ENCODE measurements around the gene PHACTR3. TPM values are rescaled to one million over a fixed set of nuclear protein-coding genes. Genes with fewer than 3 reads are reported as not detected.

The PHACTR3 gene
- total RNA-seq, 2 experiments from 2014 or later, result not detected

DNA sequence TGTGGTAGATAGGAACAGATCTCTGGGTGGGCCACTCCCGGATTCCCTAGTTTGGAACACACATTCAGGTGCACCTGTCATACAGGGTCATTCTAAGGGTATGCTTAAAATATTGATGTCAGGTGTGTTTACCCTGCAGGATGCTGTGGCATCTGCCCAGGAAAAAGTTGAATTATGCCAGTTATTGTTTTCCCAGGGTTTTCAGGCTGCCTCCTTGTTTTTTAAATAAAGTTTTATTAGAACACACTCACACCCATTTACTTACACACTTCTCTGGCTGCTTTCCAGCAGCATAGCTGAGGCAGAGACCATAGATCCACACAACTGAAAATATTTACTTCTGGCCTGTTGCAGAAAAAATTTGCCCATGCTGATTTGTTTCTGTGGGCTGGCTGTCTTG lies 76.5 kb downstream of the PHACTR3 start:
- CTCF ChIA-PET, result no interaction called here
- H3K9me3 Mint-ChIP-seq (ENCODE audit: low read depth), result no peaks in the 10 kb centered on the region
- ATAC-seq, result no peak
- H3K4me1 Mint-ChIP-seq, result no peaks in the 10 kb centered on the region
- H3K36me3 Mint-ChIP-seq (ENCODE audit: low read depth), result no peaks in the 10 kb centered on the region
- intact Hi-C loops (cut with DNase I, micrococcal nuclease), result no loop called here
- peaks cover 8% of the 10 kb centered on the region for H3K27me3 Mint-ChIP-seq
- POLR2A ChIA-PET, result no interaction called here
- no peak overlapping the region for H3K4me3 Mint-ChIP-seq
- DNase-seq, result no peak
- no peak overlapping the region for H3K27ac Mint-ChIP-seq

- no peak for DNase-seq
- peaks cover 7% of the 10 kb centered on the region for H3K27me3 Mint-ChIP-seq
- H3K36me3 Mint-ChIP-seq (ENCODE audit: low read depth), result no peaks in the 10 kb centered on the region
- no peak overlapping the region for H3K27ac Mint-ChIP-seq
- intact Hi-C loops (cut with DNase I, micrococcal nuclease), result no loop called here
- no peak overlapping the region for H3K4me3 Mint-ChIP-seq
- ChIA-PET POLR2A (no interaction called here), CTCF (no interaction called here)
- H3K4me1 Mint-ChIP-seq, result no peaks in the 10 kb centered on the region
- ATAC-seq, result no peak
- H3K9me3 Mint-ChIP-seq (ENCODE audit: low read depth), result no peaks in the 10 kb centered on the region
Observed at GRCh38 chr20:59682603-59683002, 78.3 kb downstream of the PHACTR3 start.

DNA sequence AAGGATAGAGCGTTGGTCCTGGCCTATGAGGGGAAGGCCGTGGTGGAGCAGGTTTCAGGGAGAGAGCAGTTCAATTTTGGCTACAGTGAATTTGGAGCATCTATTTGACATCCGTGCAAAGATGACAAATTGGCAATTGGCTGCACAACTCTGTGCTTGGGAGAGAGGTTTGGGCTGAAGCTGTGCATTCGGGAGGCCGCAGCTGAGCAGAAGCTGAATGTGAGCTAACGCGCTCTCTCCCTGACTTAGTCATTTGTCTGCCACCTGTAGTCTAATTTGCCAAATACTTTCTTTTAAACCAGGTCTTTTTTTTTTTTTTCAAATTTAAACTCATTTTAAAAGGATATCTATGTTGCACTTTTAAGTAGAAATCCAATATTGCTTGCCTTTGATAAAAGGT lies 78.8 kb downstream of the PHACTR3 start:
- Mint-ChIP-seq H3K4me1 (no peaks in the 10 kb centered on the region), H3K36me3 (ENCODE audit: low read depth) (no peaks in the 10 kb centered on the region), H3K9me3 (ENCODE audit: low read depth) (no peaks in the 10 kb centered on the region), H3K27ac (no peak overlapping the region), H3K4me3 (no peak overlapping the region), H3K27me3 (peaks cover 3% of the 10 kb centered on the region)
- POLR2A ChIA-PET, result no interaction called here
- intact Hi-C loops (cut with DNase I, micrococcal nuclease), result no loop called here
- no peak for DNase-seq
- no peak for ATAC-seq
- CTCF ChIA-PET, result no interaction called here

DNA sequence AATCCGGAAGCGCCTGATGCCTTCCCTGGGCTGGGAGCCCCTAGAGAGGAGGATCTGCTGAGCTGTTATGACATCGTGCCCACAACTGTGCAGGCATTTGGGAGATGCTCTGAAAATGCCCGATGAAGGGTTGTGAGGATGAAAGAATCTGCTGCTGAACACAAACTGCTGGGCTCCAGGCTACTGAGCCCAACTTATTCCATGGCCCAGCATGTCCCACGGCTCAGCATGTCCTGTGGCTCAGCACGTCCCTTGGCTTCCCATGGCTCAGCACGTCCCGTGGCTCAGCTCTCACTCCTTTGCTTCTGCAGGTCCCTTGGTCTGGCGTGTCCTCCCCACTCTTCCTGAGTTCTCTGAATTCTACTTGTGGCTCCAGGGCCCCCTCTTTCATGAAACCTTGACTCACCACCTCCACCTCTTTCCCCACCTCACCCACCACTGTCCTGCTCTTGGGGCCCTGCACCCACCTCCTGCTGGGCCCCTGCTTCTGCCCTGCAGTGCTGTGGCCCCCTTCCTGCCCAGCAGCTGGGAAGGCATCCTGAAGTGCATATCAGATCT lies 80.4 kb downstream of the PHACTR3 start:
- DNase-seq (no peak), ATAC-seq (no peak)
- H3K27ac Mint-ChIP-seq, result no peak overlapping the region
- POLR2A ChIA-PET, result no interaction called here
- no peaks in the 10 kb centered on the region for H3K4me1 Mint-ChIP-seq
- no peaks in the 10 kb centered on the region for H3K9me3 Mint-ChIP-seq (ENCODE audit: low read depth)
- H3K27me3 Mint-ChIP-seq, result no peaks in the 10 kb centered on the region
- intact Hi-C loops (cut with DNase I, micrococcal nuclease), result no loop called here
- CTCF ChIA-PET, result no interaction called here
- no peaks in the 10 kb centered on the region for H3K36me3 Mint-ChIP-seq (ENCODE audit: low read depth)
- H3K4me3 Mint-ChIP-seq, result no peak overlapping the region

- DNase-seq (no peak), ATAC-seq (no peak)
- CTCF ChIA-PET, result no interaction called here
- intact Hi-C loops (cut with DNase I, micrococcal nuclease), result no loop called here
- no peak overlapping the region for H3K27ac Mint-ChIP-seq
- H3K36me3 Mint-ChIP-seq (ENCODE audit: low read depth), result no peaks in the 10 kb centered on the region
- no peak overlapping the region for H3K4me3 Mint-ChIP-seq
- no peaks in the 10 kb centered on the region for H3K9me3 Mint-ChIP-seq (ENCODE audit: low read depth)
- POLR2A ChIA-PET, result no interaction called here
- H3K4me1 Mint-ChIP-seq, result no peaks in the 10 kb centered on the region
- peaks cover 3% of the 10 kb centered on the region for H3K27me3 Mint-ChIP-seq
Observed at GRCh38 chr20:59686404-59687346, 82.3 kb downstream of the PHACTR3 start.

GRCh38 chr20:59688356-59688755 lies 84.0 kb downstream of the PHACTR3 start:
- H3K36me3 Mint-ChIP-seq (ENCODE audit: low read depth), result no peaks in the 10 kb centered on the region
- ChIA-PET CTCF (no interaction called here), POLR2A (no interaction called here)
- no peak overlapping the region for H3K27ac Mint-ChIP-seq
- no peaks in the 10 kb centered on the region for H3K4me1 Mint-ChIP-seq
- no peaks in the 10 kb centered on the region for H3K9me3 Mint-ChIP-seq (ENCODE audit: low read depth)
- H3K4me3 Mint-ChIP-seq, result no peak overlapping the region
- ATAC-seq (no peak), DNase-seq (no peak)
- H3K27me3 Mint-ChIP-seq, result peaks cover 3% of the 10 kb centered on the region
- intact Hi-C loops (cut with DNase I, micrococcal nuclease), result no loop called here

- H3K27me3 Mint-ChIP-seq, result peaks cover 6% of the 10 kb centered on the region
- no peaks in the 10 kb centered on the region for H3K36me3 Mint-ChIP-seq (ENCODE audit: low read depth)
- ChIA-PET CTCF (no interaction called here), POLR2A (no interaction called here)
- no peaks in the 10 kb centered on the region for H3K4me1 Mint-ChIP-seq
- H3K9me3 Mint-ChIP-seq (ENCODE audit: low read depth), result no peaks in the 10 kb centered on the region
- intact Hi-C loops (cut with DNase I, micrococcal nuclease), result no loop called here
- H3K27ac Mint-ChIP-seq, result no peak overlapping the region
- no peak overlapping the region for H3K4me3 Mint-ChIP-seq
- no peak for DNase-seq
- no peak for ATAC-seq
Observed at GRCh38 chr20:59688999-59689398, 84.7 kb downstream of the PHACTR3 start.

DNA sequence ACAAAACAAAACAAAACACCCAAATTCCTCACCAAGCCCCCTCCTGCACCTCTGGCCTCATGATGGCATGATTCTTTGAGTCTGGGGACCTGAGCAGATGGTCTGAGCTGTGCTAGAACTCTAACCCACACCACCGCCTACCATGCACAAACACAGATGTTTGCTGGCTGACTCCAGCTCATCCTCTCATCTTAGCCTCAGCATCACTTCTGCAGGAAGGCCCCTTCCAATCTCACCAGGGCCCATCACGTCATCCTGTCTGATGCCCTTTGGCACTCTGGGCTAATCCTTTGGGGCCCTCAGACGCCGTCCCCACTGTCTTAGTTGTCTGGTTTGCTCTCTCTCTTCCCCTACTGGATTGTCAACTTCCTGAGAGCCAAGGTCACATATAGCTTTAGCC lies 85.8 kb downstream of the PHACTR3 start:
- no peaks in the 10 kb centered on the region for H3K36me3 Mint-ChIP-seq (ENCODE audit: low read depth)
- peaks cover 6% of the 10 kb centered on the region for H3K27me3 Mint-ChIP-seq
- POLR2A ChIA-PET, result no interaction called here
- ATAC-seq, result no peak
- no peak overlapping the region for H3K4me3 Mint-ChIP-seq
- no peaks in the 10 kb centered on the region for H3K4me1 Mint-ChIP-seq
- intact Hi-C loops (cut with DNase I, micrococcal nuclease), result no loop called here
- no peaks in the 10 kb centered on the region for H3K9me3 Mint-ChIP-seq (ENCODE audit: low read depth)
- no peak for DNase-seq
- CTCF ChIA-PET, result no interaction called here
- H3K27ac Mint-ChIP-seq, result no peak overlapping the region

DNA sequence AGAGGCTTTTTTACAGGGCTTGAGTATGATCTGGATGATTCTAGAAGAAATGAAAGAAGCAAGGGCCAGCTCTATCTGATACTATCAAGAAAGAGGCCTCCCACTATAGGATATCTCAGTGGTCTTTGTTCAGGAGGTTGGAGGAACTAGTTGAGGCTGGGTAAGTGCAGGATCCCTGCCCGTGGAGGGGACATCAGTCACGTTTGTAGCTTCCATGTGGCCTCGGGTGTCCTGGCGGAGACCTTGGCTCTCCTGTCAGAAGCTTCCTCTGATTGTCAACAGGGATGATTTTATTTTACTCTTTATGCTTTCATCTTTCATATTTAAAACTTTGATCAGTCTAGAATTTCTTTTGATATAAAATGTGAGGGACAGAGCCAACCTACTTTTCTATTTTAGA lies 86.6 kb downstream of the PHACTR3 start:
- Mint-ChIP-seq H3K4me1 (no peaks in the 10 kb centered on the region), H3K27ac (no peak overlapping the region), H3K9me3 (ENCODE audit: low read depth) (no peaks in the 10 kb centered on the region), H3K27me3 (peaks cover 6% of the 10 kb centered on the region), H3K36me3 (ENCODE audit: low read depth) (no peaks in the 10 kb centered on the region), H3K4me3 (no peak overlapping the region)
- ChIA-PET CTCF (no interaction called here), POLR2A (no interaction called here)
- DNase-seq (no peak), ATAC-seq (no peak)
- intact Hi-C loops (cut with DNase I, micrococcal nuclease), result no loop called here

- Mint-ChIP-seq H3K4me1 (no peaks in the 10 kb centered on the region), H3K27me3 (peaks cover 6% of the 10 kb centered on the region), H3K9me3 (ENCODE audit: low read depth) (no peaks in the 10 kb centered on the region), H3K36me3 (ENCODE audit: low read depth) (no peaks in the 10 kb centered on the region), H3K4me3 (no peak overlapping the region), H3K27ac (no peak overlapping the region)
- intact Hi-C loops (cut with DNase I, micrococcal nuclease), result no loop called here
- ChIA-PET CTCF (no interaction called here), POLR2A (no interaction called here)
- DNase-seq, result no peak
- no peak for ATAC-seq
Observed at GRCh38 chr20:59692139-59692538, 87.8 kb downstream of the PHACTR3 start.

DNA sequence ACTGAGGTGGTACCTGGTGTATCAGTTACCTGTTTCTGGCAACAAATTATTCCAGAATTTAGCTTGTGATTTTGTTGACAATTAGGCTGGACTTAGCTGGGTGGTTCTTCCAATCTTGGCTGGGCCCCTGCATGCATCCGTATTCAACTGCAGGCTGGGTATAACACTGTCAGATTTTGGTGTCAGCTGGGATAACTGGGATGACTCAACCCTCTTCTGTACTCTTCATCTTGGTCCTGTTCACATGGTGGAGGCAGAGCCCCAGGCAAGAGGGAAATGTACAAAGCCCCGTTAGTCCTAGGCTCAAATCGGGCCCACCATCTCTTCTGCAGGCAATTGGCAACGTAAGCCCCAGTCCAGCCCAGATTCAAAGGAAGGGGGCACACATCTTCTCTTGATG lies 89.2 kb downstream of the PHACTR3 start:
- Mint-ChIP-seq H3K36me3 (ENCODE audit: low read depth) (no peaks in the 10 kb centered on the region), H3K27me3 (peaks cover 6% of the 10 kb centered on the region), H3K4me3 (no peak overlapping the region), H3K9me3 (ENCODE audit: low read depth) (no peaks in the 10 kb centered on the region), H3K27ac (no peak overlapping the region), H3K4me1 (no peaks in the 10 kb centered on the region)
- no peak for DNase-seq
- CTCF ChIA-PET, result no interaction called here
- no peak for ATAC-seq
- intact Hi-C loops (cut with DNase I, micrococcal nuclease), result no loop called here
- POLR2A ChIA-PET, result no interaction called here

DNA sequence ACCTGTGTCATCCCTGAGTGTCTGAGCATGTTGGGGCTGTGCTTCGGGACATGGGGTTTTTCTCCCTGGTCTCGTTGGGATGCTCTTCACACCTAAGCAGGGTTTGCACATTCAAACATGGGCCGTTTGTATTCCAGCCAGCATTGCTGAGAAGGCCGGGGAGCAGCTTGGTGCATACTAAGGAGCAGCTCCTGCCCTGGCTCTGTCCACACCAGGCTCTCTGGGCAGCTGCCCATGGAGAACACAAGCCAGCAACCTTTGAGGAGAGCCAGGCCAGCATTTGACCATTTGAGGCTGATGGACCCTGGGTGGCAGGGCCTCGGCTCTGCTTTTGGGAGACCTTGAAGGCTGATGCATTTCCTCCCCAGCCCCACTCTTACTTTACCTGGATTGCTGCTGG lies 92.1 kb downstream of the PHACTR3 start:
- ATAC-seq (no peak), DNase-seq (no peak)
- intact Hi-C loops (cut with DNase I, micrococcal nuclease), result no loop called here
- Mint-ChIP-seq H3K4me1 (no peaks in the 10 kb centered on the region), H3K36me3 (ENCODE audit: low read depth) (no peaks in the 10 kb centered on the region), H3K27me3 (peaks cover 3% of the 10 kb centered on the region), H3K27ac (no peak overlapping the region), H3K4me3 (no peak overlapping the region), H3K9me3 (ENCODE audit: low read depth) (no peaks in the 10 kb centered on the region)
- POLR2A ChIA-PET, result no interaction called here
- CTCF ChIA-PET, result no interaction called here
